ENCODE results near the gene NOPCHAP1.

The NOPCHAP1 gene

DNA sequence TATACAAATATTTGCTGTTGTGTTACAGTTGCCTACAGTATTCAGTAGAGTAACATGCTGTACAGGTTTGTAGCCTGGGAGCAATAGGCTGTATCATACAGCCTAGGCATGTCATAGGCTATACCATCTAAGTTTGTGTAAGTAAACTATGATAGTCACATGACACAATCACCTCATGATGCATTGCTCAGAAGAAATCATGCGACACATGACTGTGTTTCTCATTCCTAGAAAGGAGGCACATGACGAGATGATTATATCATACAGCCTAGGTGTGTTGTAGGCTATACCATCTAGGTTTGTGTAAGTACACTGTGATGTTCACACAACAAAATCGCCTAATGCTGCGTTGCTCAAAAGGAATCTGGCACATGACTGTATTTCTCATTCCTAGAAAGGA lies 31.9 kb downstream of the NOPCHAP1 start:
- DNase-seq (ENCODE audit: low read depth in 1 of 2, low spot score in 1 of 2) = no peak

DNA sequence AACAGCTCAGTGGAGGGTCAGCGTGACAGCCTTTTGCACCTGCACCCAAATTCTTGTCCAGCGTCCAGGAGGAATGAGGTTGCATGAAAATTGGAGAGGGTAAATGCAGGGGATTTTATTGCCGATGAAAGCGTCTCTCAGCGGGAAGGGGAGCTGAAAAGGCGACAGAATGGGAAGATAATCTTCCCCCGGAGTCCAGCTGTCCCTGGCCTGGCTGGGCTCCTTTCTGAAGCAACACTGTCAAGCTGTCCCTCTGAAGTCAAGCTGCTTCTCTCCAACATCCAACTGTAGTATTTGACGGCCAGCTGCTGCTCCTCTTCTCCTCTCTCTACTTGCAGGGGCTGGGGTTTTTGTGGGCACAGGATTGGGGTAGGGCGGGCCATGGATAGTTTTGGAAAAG lies 32.7 kb downstream of the NOPCHAP1 start:
- DNase-seq (ENCODE audit: low read depth in 1 of 2, low spot score in 1 of 2) = no peak

DNA sequence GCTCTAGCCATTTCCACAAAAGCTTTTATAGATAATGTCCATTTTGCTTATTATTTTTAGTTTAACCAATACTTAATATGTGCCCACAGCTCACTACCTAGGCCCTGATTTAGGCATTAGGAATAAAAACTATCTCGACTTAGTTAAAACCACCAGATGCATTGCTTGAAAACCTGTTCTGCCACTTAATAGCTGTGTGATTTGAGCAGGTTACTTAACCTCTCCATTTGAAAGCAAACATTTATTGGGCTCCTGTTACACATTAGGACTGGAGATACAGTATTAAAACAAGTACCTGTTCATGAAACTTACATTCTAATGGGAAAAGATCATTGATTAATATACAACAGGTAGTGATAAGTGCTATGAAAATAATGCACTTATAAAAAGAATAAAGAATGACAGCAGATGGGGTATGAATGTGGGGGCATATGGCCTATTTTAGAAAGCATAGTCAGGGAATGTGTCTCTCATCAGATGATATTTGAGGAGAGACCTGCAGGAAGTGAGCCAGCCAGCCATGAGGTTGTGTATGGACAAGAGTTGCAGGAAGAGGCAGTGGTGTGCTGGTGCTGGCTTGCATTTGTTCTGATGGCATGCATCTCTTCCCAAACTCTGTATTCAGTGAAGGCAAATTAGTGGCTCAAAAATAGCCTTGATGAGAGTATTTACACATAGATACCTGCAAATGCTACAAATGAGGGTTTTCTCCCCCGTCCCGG lies 34.3 kb downstream of the NOPCHAP1 start:
- no peak for DNase-seq (ENCODE audit: low read depth in 1 of 2, low spot score in 1 of 2)

DNA sequence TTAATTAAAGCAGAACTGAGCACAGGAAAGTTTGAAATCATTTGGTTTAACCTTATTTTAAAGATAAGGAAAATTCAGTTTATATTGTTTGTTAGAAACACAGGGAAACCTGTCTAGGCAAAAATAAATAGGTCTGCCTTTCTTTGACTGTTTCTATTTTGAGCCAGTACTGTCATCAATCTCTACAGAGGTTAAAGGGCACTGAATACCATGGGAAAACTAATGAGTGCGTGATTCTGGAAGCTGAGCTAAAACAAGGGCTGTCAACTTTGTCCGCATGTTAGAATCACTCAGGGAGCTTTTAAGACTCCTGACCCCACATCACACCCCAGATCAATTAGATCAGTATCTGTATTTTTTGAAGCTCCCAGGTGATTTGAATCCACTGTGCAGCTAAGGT lies 38.8 kb downstream of the NOPCHAP1 start:
- DNase-seq (ENCODE audit: low read depth in 1 of 2, low spot score in 1 of 2) = no peak

DNA sequence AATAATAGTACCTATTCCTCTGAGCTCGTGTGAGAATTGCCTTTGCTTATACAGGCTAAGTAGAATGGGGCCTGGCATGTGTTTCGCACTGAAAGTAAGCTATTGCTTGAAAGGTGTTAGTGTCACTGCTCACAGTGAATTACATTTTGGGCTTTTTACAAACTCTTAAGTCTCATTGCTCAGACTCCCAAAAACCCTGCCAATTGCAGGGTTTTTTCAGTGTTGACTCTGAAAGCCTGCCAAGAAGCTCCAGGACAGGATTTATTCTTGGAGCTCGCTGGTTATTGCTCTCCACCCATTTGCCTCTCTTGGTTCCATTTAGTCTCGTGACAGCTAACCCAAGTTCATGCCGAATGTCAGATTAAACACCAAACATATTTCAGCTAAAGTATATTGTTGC lies 39.8 kb downstream of the NOPCHAP1 start:
- no peak for DNase-seq (ENCODE audit: low read depth in 1 of 2, low spot score in 1 of 2)

DNA sequence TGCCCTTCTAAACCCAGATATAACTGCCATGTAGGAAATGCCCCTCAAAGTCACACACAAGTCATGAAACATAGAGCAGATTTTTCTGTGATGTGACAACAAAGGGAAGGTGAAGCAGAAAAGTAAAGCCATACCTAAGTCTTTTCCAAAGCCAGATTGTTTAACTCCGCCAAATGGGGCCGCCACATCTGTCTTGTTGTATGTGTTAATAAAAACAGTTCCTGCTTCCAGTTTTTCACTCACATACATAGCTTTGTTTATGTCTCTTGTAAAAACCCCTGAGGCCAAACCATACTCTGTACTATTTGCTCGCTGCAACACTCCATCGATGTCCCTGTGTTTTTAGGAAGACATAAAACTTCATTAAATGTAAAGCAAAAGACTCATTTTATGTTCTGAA lies 40.3 kb downstream of the NOPCHAP1 start:
- DNase-seq (ENCODE audit: low read depth in 1 of 2, low spot score in 1 of 2) = no peak

DNA sequence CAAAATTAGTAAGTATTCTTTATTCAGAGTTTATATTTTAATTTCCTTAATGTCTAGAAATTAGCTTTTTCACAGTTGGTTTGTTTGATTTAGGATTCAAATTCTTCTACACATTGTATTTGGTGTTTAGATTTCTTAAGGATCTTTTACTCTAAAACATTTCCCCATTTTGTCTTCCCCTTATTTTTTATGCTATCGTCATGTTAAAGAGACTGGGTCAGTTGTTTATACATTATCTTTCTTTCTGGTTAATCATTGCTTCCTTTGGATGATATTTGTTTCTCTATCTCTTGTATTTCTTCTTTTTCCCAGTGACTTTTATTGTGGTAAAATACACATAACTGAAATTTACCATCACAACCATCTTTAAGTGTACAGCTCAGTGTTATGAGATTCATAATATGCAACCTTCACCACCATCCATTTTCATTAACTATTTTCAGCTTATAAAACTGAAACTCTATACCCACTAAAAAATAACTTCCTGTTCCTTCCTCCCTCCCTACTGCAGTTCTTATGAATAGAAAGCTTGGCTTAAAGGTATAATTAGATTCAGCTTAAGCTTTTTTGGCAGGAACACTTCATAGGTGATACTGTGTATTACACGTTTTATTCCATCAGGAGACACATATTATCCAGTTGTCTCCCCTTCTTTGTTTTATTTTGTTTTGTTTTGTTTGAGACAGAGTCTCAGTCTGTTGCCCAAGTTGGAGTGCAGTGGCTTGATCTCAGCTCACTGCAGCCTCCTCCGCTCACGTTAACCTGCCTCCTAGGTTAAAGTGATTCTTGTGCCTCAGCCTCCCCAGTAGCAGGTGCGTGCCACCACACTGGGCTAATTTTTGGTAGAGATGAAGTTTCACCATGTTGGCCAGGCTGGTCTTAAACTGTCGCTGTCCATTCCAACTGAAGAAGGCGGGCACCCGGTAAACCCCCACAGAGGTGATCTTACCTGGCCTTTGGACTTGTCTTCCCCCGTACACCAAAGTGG lies 45.0 kb downstream of the NOPCHAP1 start:
- no peak for DNase-seq (ENCODE audit: low read depth in 1 of 2, low spot score in 1 of 2)

DNA sequence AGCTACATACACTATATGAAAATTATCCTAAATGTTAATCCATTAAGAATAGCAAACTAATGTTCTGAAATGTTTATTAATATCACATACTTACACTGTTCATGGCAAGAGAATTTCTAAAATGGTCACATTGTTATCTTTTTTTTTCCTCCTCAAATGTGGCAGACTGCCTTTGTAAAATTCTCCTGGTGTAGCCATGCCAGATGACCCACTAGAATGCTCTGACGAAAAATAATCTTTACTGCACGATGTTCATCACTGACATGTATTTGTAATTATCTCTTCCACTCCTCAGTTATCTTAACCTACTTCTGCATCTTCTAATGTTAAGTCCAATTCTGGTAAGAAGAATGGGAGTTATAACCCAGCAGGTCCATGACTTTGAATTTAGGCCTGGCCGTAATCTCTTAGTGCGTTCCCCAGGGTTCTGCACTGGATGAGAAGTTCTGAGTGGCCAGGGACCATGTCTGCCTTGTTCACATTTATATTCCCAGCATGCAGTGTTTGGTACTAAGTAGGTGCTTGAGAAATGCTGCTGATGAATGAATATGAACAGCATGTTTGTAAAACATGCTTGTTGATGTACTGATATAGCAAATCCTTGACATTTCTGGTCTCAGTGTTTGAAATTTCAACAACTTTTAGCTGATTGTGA lies 46.7 kb downstream of the NOPCHAP1 start:
- DNase-seq (ENCODE audit: low read depth in 1 of 2, low spot score in 1 of 2) = no peak

DNA sequence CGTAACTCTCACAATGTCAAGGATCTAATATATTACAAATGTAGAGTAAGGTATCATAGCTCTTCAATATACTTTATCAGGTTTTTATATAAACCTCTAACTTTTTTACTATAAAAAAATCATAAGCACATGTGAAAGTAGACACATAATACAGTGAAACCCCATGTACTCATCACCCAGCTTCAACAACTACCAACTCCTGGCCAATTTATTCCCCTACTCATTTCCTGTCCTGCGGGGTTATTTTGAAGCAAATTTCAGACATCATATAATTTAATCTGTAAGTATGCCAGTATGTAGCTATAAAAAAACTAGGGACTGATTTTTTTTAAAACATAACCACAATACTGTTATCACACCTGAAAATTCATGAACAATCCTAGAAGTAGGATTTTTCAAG lies 47.7 kb downstream of the NOPCHAP1 start:
- no peak for DNase-seq (ENCODE audit: low read depth in 1 of 2, low spot score in 1 of 2)
